GM20431 (cell line): ENCODE data around the gene ZNF337.
"Not testable (repeated sequence)": the region's sequence is repeated elsewhere in the genome, so short reads cannot be mapped to it uniquely, and the experiment has no call there.

ENCODE experiments used
- in situ Hi-C: fragments of 300-500 bp; cut with MseI, MboI; formaldehyde crosslinking; loops from one replicate; pipeline ENCODE4 v1.15.0; 2020; ENCODE audit warnings: low sequenced_read_pairs; ENCODE audit not compliant: unreplicated experiment

ZNF337 gene

GRCh38 chr20:25699914-25700313, 3.3 kb upstream of the ZNF337 start:
- in situ Hi-C loops, result no loop called here

- in situ Hi-C loops, result no loop called here
These were observed 436 bp upstream of the ZNF337 start for GRCh38 chr20:25697132-25697446.

GRCh38 chr20:25695532-25696370, 902 bp downstream of the ZNF337 start:
- in situ Hi-C loops, result no loop called here

- in situ Hi-C loops, result no loop called here
These were observed 4.2 kb downstream of the ZNF337 start for GRCh38 chr20:25692499-25692898.

GRCh38 chr20:25690427-25690826, 6.2 kb downstream of the ZNF337 start:
- in situ Hi-C loops, result no loop called here

- in situ Hi-C loops, result no loop called here
These were observed 10.3 kb downstream of the ZNF337 start for GRCh38 chr20:25686081-25687067.

- in situ Hi-C loops, result no loop called here
These were observed 11.2 kb downstream of the ZNF337 start for GRCh38 chr20:25685276-25686080.

- in situ Hi-C loops, result not testable (repeated sequence)
These were observed 12.8 kb downstream of the ZNF337 start for GRCh38 chr20:25683826-25684225.

GRCh38 chr20:25683050-25683449, 13.6 kb downstream of the ZNF337 start:
- in situ Hi-C loops, result no loop called here

GRCh38 chr20:25676164-25676809, 20.4 kb downstream of the ZNF337 start:
- in situ Hi-C loops, result no loop called here

GRCh38 chr20:25675161-25675560, 21.5 kb downstream of the ZNF337 start:
- in situ Hi-C loops, result no loop called here

- in situ Hi-C loops, result no loop called here
These were observed 23.9 kb downstream of the ZNF337 start for GRCh38 chr20:25672659-25673235.

GRCh38 chr20:25669826-25670422, 26.7 kb downstream of the ZNF337 start:
- in situ Hi-C loops, result no loop called here

GRCh38 chr20:25668446-25668845, 28.2 kb downstream of the ZNF337 start:
- in situ Hi-C loops, result no loop called here

- in situ Hi-C loops, result no loop called here
These were observed 36.7 kb downstream of the ZNF337 start for GRCh38 chr20:25659999-25660398.

- in situ Hi-C loops, result no loop called here
These were observed 42.2 kb downstream of the ZNF337 start for GRCh38 chr20:25654487-25654886.

- in situ Hi-C loops, result not testable (repeated sequence)
These were observed 43.8 kb downstream of the ZNF337 start for GRCh38 chr20:25652866-25653265.

GRCh38 chr20:25644814-25645213, 51.8 kb downstream of the ZNF337 start:
- in situ Hi-C loops, result no loop called here

GRCh38 chr20:25643716-25644115, 52.9 kb downstream of the ZNF337 start:
- in situ Hi-C loops, result no loop called here
